ENCODE results near the gene FYN.

DNA sequence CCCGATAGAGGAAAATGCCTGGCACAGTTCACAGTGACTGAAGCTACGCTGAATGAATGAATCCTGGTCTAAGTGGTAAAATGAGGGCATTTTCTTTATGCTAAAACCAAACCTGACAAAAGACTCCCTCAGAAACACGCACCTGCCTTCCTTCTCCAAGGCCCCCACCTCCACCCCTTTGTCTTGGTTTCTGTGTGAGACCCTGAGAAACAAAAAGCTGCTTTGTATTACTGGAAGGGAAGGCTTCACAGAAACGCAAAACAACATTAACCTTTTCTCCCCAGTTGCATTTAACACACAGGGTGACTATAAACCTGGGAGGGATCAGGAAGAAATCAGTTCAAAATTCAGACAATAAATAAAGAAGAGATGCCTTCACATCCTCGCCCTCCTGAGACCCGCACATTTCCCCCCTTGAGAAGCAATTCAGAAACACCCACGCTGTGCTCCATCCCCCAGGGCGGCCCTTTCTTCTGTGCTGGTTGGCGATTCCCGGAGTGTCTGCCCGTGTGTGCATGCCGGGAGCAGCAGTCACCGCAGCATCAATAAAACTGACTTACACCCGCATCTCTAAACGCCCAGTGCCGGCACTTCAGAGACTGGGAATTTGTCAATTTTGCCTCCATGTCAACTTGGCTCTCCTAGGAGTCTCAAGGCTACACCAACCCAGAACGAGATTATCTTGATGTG, 200.3 kb downstream of the FYN start:
- TF ChIP-seq, protein P1, sequence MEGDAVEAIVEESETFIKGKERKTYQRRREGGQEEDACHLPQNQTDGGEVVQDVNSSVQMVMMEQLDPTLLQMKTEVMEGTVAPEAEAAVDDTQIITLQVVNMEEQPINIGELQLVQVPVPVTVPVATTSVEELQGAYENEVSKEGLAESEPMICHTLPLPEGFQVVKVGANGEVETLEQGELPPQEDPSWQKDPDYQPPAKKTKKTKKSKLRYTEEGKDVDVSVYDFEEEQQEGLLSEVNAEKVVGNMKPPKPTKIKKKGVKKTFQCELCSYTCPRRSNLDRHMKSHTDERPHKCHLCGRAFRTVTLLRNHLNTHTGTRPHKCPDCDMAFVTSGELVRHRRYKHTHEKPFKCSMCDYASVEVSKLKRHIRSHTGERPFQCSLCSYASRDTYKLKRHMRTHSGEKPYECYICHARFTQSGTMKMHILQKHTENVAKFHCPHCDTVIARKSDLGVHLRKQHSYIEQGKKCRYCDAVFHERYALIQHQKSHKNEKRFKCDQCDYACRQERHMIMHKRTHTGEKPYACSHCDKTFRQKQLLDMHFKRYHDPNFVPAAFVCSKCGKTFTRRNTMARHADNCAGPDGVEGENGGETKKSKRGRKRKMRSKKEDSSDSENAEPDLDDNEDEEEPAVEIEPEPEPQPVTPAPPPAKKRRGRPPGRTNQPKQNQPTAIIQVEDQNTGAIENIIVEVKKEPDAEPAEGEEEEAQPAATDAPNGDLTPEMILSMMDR (IDR thresholded peaks at IDR 0.05 in 2 of 3, conservative IDR thresholded peaks at IDR 0.05 in 1 of 3; ENCODE audit: control insufficient read depth in 2 of 3, extremely low read depth in 1 of 3, insufficient read depth in 1 of 3, low read depth in 3 of 3, low read length in 3 of 3): no peak
- TF ChIP-seq TAF1 (IDR thresholded peaks at IDR 0.05; ENCODE audit: borderline replicate concordance, low read depth, low read length): no peak
- TF ChIP-seq, protein P2, sequence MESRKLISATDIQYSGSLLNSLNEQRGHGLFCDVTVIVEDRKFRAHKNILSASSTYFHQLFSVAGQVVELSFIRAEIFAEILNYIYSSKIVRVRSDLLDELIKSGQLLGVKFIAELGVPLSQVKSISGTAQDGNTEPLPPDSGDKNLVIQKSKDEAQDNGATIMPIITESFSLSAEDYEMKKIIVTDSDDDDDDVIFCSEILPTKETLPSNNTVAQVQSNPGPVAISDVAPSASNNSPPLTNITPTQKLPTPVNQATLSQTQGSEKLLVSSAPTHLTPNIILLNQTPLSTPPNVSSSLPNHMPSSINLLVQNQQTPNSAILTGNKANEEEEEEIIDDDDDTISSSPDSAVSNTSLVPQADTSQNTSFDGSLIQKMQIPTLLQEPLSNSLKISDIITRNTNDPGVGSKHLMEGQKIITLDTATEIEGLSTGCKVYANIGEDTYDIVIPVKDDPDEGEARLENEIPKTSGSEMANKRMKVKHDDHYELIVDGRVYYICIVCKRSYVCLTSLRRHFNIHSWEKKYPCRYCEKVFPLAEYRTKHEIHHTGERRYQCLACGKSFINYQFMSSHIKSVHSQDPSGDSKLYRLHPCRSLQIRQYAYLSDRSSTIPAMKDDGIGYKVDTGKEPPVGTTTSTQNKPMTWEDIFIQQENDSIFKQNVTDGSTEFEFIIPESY (IDR thresholded peaks at IDR 0.05): no peak
- TF ChIP-seq PKNOX1 (IDR thresholded peaks at IDR 0.05): no peak
- TF ChIP-seq SP1 (IDR thresholded peaks at IDR 0.05; ENCODE audit: low read depth, low read length): no peak
- TF ChIP-seq ZSCAN29 (IDR thresholded peaks at IDR 0.05): no peak
- no peak for TF ChIP-seq BHLHE40 (IDR thresholded peaks at IDR 0.05; ENCODE audit: borderline replicate concordance in 1 of 2, low read depth in 2 of 2, low read length in 1 of 2)
- no peak for TF ChIP-seq SIN3A (IDR thresholded peaks at IDR 0.05; ENCODE audit: low read depth, low read length)
- no peak for TF ChIP-seq SMC3 (IDR thresholded peaks at IDR 0.05; ENCODE audit: borderline replicate concordance, low read length)
- no peak for TF ChIP-seq SPI1 (IDR thresholded peaks at IDR 0.05; ENCODE audit: borderline replicate concordance, insufficient read depth, low read depth, low read length)
- no peak for TF ChIP-seq PML (IDR thresholded peaks at IDR 0.05; ENCODE audit: low read length)
- no peak for TF ChIP-seq REST (IDR thresholded peaks at IDR 0.05; ENCODE audit: low read depth, low read length)
- TF ChIP-seq USF2 (IDR thresholded peaks at IDR 0.05; ENCODE audit: borderline replicate concordance, low read depth, low read length): no peak
- TF ChIP-seq POLR2A (IDR thresholded peaks at IDR 0.05; ENCODE audit: low read depth, low read length): no peak
